ENCODE measurements around the gene AKAP12. TPM values are rescaled to one million over a fixed set of nuclear protein-coding genes. Genes with fewer than 3 reads are reported as not detected.

The AKAP12 gene
- total RNA-seq, 2 donors from 2014 or later = 27.7 to 40.1 TPM

DNA sequence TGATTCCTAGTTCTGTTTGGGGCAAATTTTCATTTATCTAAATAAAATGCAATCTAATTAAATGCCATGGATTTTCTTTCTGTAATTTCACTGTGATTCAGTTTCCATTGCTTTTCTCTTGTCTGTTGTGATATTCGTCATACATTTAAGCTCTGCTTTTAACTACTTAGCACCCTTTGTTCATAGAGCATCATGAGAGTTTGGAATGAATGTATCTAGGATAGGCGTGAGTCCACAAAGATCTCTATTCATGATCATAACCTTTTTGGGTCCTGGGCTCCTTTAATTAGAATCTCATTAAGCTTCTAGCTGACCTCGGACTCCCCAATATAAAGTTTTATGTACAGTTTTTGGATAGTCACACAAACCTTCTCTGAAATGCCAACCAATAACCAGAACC lies 118.7 kb downstream of the AKAP12 start:
- Histone ChIP-seq H3K27me3 (no peaks in the 10 kb centered on the region), H3K36me3 (peaks cover 21% of the 10 kb centered on the region), H3K27ac (no peak overlapping the region), H3K4me1 (no peaks in the 10 kb centered on the region), H3K4me3 (no peak overlapping the region), H3K9me3 (no peaks in the 10 kb centered on the region)
- no peak for DNase-seq (ENCODE audit: low spot score)
- TF ChIP-seq, protein P1, sequence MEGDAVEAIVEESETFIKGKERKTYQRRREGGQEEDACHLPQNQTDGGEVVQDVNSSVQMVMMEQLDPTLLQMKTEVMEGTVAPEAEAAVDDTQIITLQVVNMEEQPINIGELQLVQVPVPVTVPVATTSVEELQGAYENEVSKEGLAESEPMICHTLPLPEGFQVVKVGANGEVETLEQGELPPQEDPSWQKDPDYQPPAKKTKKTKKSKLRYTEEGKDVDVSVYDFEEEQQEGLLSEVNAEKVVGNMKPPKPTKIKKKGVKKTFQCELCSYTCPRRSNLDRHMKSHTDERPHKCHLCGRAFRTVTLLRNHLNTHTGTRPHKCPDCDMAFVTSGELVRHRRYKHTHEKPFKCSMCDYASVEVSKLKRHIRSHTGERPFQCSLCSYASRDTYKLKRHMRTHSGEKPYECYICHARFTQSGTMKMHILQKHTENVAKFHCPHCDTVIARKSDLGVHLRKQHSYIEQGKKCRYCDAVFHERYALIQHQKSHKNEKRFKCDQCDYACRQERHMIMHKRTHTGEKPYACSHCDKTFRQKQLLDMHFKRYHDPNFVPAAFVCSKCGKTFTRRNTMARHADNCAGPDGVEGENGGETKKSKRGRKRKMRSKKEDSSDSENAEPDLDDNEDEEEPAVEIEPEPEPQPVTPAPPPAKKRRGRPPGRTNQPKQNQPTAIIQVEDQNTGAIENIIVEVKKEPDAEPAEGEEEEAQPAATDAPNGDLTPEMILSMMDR (IDR thresholded peaks at IDR 0.05) = no peak

DNA sequence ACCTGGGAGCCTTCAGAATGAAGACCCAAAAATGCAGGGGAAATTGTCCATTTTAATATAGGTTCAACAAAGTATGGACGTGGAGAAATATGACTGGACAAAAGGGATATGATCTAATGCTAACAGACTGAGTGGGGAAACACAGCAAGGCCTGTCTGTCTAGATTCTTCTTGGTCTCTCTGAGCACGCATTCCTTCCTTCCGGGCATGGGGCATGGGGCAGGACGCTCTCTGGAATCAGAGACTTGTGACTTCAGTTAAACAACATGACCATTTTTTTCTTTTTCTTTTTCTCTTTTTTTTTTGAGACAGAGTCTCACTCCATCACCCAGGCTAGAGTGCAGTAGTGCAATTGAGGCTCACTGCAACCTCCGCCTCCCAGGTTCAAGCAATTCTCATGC lies 119.7 kb downstream of the AKAP12 start:
- Histone ChIP-seq H3K4me1 (no peaks in the 10 kb centered on the region), H3K4me3 (no peak overlapping the region), H3K27me3 (no peaks in the 10 kb centered on the region), H3K36me3 (peaks cover 21% of the 10 kb centered on the region), H3K27ac (no peak overlapping the region), H3K9me3 (no peaks in the 10 kb centered on the region)
- no peak for DNase-seq (ENCODE audit: low spot score)
- TF ChIP-seq, protein P1 (IDR thresholded peaks at IDR 0.05) = no peak

DNA sequence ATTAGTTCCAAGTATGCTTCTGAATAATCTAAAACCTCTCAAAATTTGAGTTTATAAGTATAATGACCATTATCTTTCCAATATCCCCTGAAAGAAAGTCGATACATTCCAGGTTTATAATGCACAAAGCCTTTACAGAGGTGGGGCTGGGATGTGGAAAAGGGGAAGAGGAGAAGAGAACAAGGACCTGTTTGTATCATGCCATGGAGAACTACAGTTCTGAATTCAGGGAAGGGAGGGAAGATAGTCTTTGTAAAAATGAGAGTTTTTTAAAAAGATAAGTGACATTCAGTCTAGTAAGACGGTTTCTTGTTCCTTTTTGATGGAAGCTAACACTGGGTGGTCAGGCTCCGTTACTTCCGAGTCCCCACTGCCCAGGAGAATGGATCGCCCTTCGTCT lies 125.5 kb downstream of the AKAP12 start:
- no peaks in the 10 kb centered on the region for H3K4me1 ChIP-seq
- peaks cover 35% of the 10 kb centered on the region for H3K36me3 ChIP-seq
- no peak for DNase-seq (ENCODE audit: low spot score)
- no peaks in the 10 kb centered on the region for H3K27me3 ChIP-seq
- TF ChIP-seq, protein P1 (IDR thresholded peaks at IDR 0.05) = no peak
- H3K4me3 ChIP-seq = no peak overlapping the region
- no peaks in the 10 kb centered on the region for H3K9me3 ChIP-seq
- no peak overlapping the region for H3K27ac ChIP-seq

DNA sequence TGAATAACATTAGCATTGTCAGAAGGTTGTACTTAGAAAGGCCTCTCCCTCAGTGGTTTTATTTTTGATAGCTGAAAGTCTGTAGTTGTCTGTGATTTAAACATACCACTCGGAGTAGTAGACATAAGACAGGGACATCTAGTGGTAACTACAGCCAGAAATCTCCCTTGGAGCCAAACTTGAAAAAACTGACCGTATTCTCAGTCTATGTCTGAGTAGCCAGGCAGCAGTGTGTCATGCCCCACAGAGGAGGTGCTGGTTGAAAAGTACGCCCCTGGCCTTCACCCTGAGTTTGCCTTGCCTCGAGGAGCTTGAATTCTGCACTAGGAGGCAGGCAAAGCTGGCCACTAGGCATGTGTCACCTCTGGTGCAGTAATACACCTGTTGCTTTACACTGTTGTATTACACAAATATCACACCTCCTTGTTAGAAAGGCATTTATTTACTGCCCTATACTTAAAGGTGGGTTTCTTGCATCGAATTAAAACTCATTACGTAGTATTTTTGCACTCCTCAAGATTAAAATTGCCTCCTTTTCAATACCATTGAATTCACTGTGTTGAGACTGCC lies 130.8 kb downstream of the AKAP12 start:
- peaks cover 30% of the 10 kb centered on the region for H3K36me3 ChIP-seq
- H3K4me1 ChIP-seq = peaks cover 0 to 8% of the 10 kb centered on the region in 2 donors
- no peak overlapping the region for H3K4me3 ChIP-seq
- TF ChIP-seq, protein P1 (IDR thresholded peaks at IDR 0.05) = no peak
- no peak overlapping the region for H3K27ac ChIP-seq
- no peaks in the 10 kb centered on the region for H3K9me3 ChIP-seq
- no peaks in the 10 kb centered on the region for H3K27me3 ChIP-seq
- DNase-seq (ENCODE audit: low spot score) = no peak

DNA sequence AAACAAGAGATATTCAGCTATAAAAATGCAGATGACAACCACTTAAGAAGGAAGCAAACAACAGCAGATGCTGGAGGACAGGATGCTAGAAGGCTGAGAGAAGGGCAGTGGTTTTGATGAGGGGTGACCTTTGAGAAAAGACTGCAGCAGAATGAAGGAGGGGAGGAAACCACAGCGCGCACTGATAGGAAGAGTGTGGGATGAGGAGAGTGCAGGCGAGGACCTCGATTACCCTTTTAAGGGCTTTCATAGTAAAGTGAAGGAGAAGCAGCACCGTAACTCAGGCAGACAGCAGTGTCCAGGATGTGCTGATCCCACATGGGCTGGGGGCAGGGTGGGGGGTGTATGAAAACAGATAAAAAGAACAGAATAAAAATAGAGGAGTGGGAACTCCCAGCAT lies 132.4 kb downstream of the AKAP12 start:
- Histone ChIP-seq H3K27me3 (no peaks in the 10 kb centered on the region), H3K36me3 (peaks cover 19% of the 10 kb centered on the region), H3K4me3 (no peak overlapping the region), H3K27ac (no peak overlapping the region), H3K4me1 (peaks cover 0 to 8% of the 10 kb centered on the region in 2 donors), H3K9me3 (no peaks in the 10 kb centered on the region)
- no peak for DNase-seq (ENCODE audit: low spot score)
- TF ChIP-seq, protein P1 (IDR thresholded peaks at IDR 0.05) = no peak
